K562 (cell line): ENCODE data around the gene SGPL1. TPM values are rescaled to one million over a fixed set of nuclear protein-coding genes. Genes with fewer than 3 reads are reported as not detected.

Source experiments
- BRF1 ChIP-seq: IDR thresholded peaks from 3 replicates; pipeline ENCODE4 v1.6.1; 2011; ENCODE audit warnings: borderline replicate concordance, mild to moderate bottlenecking; ENCODE audit not compliant: insufficient read length; ENCODE audit errors: extremely low read depth
- CBX8 ChIP-seq: fragments of 200-600 bp; sonication (generic); IDR thresholded peaks from 2 replicates; pipeline ENCODE4 v1.6.1; 2012; ENCODE audit warnings: borderline replicate concordance, mixed run types, low read depth, mild to moderate bottlenecking, moderate library complexity, mixed read lengths, low read length, control low read depth, inconsistent platforms; ENCODE audit not compliant: poor library complexity, severe bottlenecking; ENCODE audit errors: extremely low read depth
- GTF3C2 ChIP-seq: IDR thresholded peaks from 3 replicates; pipeline ENCODE4 v1.6.1; 2011; ENCODE audit warnings: borderline replicate concordance, mild to moderate bottlenecking, moderate library complexity; ENCODE audit not compliant: insufficient read length; ENCODE audit errors: extremely low read depth
- HOXB6 ChIP-seq: fragments of 250-450 bp; sonication (Bioruptor Pico); IDR thresholded peaks from 2 replicates; pipeline ENCODE4 v1.5.1; 2022; ENCODE audit warnings: mild to moderate bottlenecking, borderline replicate concordance
- KAT8 ChIP-seq: fragments of 450-650 bp; IDR thresholded peaks from 2 replicates; pipeline ENCODE4 v1.6.1; 2016; ENCODE audit warnings: low read depth, mild to moderate bottlenecking
- LEF1 ChIP-seq: fragments of 450-650 bp; IDR thresholded peaks from 2 replicates; pipeline ENCODE4 v1.6.1; 2016; ENCODE audit warnings: mild to moderate bottlenecking
- POU5F1 ChIP-seq: fragments of 150-350 bp; IDR thresholded peaks from 2 replicates; pipeline ENCODE4 v1.6.1; 2014; ENCODE audit warnings: borderline replicate concordance, low read length, low read depth, mild to moderate bottlenecking; ENCODE audit not compliant: partially characterized antibody
- PRPF4 ChIP-seq: fragments of 200-400 bp; formaldehyde crosslinking; IDR thresholded peaks from one replicate; pipeline ENCODE4 v1.6.1; 2017; ENCODE audit warnings: low read length, low read depth, mild to moderate bottlenecking; ENCODE audit not compliant: insufficient read depth, poor library complexity, severe bottlenecking
- RAD51 ChIP-seq: fragments of 450-650 bp; IDR thresholded peaks from 2 replicates; pipeline ENCODE4 v1.7.1; 2016; ENCODE audit warnings: low read depth, mild to moderate bottlenecking, borderline replicate concordance
- RBM39 ChIP-seq: fragments of 200-400 bp; formaldehyde crosslinking; optimal IDR thresholded peaks from 2 replicates; pipeline ENCODE3; 2018; ENCODE audit warnings: low read depth, low read length
- SMAD3 ChIP-seq: fragments of 450-650 bp; formaldehyde crosslinking; conservative IDR thresholded peaks from 2 replicates; pipeline ENCODE4 v1.4.0; 2020; ENCODE audit warnings: mild to moderate bottlenecking
- SMC3 ChIP-seq: conservative IDR thresholded peaks from 2 replicates; pipeline ENCODE4 v1.6.1; 2011; ENCODE audit warnings: low read depth, low read length, improper control_type of control experiment; ENCODE audit not compliant: insufficient read depth
- SP1 ChIP-seq: sonication (generic); formaldehyde crosslinking; IDR thresholded peaks from 2 replicates; pipeline ENCODE4 v1.8.1; 2022; ENCODE audit warnings: mild to moderate bottlenecking, missing genetic modification reagents
- STAT6 ChIP-seq: sonication (generic); formaldehyde crosslinking; IDR thresholded peaks from 2 replicates; pipeline ENCODE4 v1.8.1; 2023; ENCODE audit warnings: mild to moderate bottlenecking, missing genetic modification reagents
- ZNF133 ChIP-seq: fragments of 250-450 bp; sonication (Bioruptor Pico); IDR thresholded peaks from 2 replicates; pipeline ENCODE4 v1.4.0; 2020; ENCODE audit warnings: mild to moderate bottlenecking
- ZNF507 ChIP-seq: conservative IDR thresholded peaks from 2 replicates; pipeline ENCODE4 v1.6.1; 2017; ENCODE audit warnings: missing genetic modification characterization, missing compliant biosample characterization
- polyA plus RNA-seq, 8 experiments: library from polyadenylated mRNA; depleted of rRNA in 4 of 8; stranded (reverse) in 5 of 8; unstranded in 3 of 8; fragments of >200 nt; fragmentation: Nextera tagmentation in 2 of 8; fragmentation: Illumina TruSeq in 1 of 8; extraction: Ambion mirVana in 2 of 8; extraction: Trizol in 1 of 8; gene quantifications; 2 replicates each; pipeline versions ENCODE4 v1.2.1 to v1.2.3, GENCODE V29; 2011 to 2014; ENCODE audit warnings: inconsistent platforms in 1 of 8, missing spikeins in 1 of 8
- total RNA-seq, 7 experiments: library from RNA; depleted of rRNA in 6 of 7; stranded (reverse); fragments of >200 nt in 6 of 7; fragmentation: Illumina TruSeq in 2 of 7; extraction: Trizol in 2 of 7; gene quantifications; 2 replicates each; pipeline versions ENCODE4 v1.2.1 to v1.2.3, GENCODE V29; 2011 to 2021; ENCODE audit warnings: low replicate concordance in 1 of 7
- TF ChIP-seq, protein P1 (sequence below): sonication (generic); formaldehyde crosslinking; IDR thresholded peaks from 2 replicates; pipeline ENCODE4 v1.8.0; 2022; ENCODE audit warnings: missing genetic modification reagents, mild to moderate bottlenecking, borderline replicate concordance

The SGPL1 gene
- total and polyA plus RNA-seq, 9 of the 15 experiments (the other 6 are each of a cell fraction or from before 2014, with no cell fraction given): 6.0 to 18.0 (median 8.7) TPM

GRCh38 chr10:70779511-70780369 lies 36.0 kb upstream of the SGPL1 start (continued):
- TF ChIP-seq STAT6 (CRISPR knock-in tag) (no peak), ZNF133 (CRISPR knock-in tag) (no peak), RBM39 (no peak), RAD51 (0 out of 2 replicates have a peak, but pooled peaks have one; percentile 25), KAT8 (no peak), SP1 (CRISPR knock-in tag) (no peak), LEF1 (no peak), CBX8 (no peak), PRPF4 (no peak), HOXB6 (CRISPR knock-in tag) (no peak), POU5F1 (no peak), SMC3 (no peak), SMAD3 (no peak), BRF1 (no peak), ZNF507 (tag) (no peak), GTF3C2 (no peak)
- TF ChIP-seq, protein P1, sequence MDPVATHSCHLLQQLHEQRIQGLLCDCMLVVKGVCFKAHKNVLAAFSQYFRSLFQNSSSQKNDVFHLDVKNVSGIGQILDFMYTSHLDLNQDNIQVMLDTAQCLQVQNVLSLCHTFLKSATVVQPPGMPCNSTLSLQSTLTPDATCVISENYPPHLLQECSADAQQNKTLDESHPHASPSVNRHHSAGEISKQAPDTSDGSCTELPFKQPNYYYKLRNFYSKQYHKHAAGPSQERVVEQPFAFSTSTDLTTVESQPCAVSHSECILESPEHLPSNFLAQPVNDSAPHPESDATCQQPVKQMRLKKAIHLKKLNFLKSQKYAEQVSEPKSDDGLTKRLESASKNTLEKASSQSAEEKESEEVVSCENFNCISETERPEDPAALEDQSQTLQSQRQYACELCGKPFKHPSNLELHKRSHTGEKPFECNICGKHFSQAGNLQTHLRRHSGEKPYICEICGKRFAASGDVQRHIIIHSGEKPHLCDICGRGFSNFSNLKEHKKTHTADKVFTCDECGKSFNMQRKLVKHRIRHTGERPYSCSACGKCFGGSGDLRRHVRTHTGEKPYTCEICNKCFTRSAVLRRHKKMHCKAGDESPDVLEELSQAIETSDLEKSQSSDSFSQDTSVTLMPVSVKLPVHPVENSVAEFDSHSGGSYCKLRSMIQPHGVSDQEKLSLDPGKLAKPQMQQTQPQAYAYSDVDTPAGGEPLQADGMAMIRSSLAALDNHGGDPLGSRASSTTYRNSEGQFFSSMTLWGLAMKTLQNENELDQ (CRISPR knock-in tag): no peak
